ENCODE data around the gene VWA7.

The VWA7 gene

GRCh38 chr6:31776485-31776988 lies 591 bp downstream of the VWA7 start:
- DNase-seq: no peak

DNA sequence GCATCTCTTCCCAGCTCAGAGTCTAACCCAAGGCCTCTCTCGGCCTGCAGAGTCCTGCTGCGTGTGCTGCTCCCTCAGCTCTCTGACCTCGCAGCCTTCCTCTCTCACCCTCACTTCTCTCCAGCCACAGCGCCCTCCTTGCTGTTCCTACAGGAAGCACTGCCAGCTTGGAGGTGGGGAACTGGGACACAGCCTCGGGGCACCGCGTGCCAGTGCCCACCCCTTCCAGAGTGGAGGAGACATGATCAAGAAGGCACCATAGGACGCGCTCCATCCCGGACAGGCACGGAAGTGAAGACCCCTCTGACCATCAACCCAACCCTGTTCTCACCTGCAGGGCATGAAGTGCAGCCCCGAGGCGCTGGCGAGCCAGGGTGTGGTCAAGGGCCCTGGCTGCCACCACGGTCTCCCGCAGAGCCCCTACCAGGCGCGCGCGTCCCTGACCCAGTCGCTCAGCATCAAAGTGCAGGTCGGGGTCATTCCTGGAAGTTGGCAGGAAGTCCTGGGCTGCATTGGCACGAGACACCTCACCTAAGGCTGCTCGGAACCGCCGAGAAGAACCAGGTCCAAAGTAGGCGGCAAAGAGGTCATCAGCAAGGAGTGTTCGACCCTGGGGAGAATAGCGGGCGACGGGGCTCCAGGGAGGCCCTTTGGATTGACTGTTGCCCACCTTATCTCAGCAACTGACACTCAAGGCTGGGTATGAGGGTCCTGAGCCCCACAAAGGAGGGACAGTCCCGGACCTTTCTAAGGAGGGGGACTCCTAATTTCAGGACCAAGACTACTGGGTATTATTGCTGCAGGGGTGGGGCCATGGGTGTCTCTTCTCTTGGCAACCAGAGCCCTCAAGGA lies 1.3 kb downstream of the VWA7 start:
- DNase-seq: no peak

DNA sequence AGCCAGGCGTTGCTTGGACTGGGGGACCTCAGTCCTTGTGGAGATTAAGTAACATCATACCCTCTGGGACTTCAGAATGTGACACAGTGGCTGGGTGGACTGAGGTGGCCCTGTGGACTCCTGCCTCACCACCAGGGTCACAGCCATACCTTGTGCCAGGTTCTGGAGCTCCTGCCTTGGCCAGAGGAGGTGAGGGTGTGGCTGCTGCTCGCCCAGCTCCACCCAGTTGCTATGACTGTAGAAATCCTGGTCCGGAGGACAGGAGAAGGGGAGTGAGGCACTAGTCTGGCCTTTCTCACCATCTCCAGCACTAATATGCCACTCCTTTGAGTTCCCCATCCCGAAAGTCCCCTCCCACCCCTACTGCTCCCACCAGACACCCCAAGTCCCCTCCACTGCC lies 1.9 kb downstream of the VWA7 start:
- DNase-seq: no peak

DNA sequence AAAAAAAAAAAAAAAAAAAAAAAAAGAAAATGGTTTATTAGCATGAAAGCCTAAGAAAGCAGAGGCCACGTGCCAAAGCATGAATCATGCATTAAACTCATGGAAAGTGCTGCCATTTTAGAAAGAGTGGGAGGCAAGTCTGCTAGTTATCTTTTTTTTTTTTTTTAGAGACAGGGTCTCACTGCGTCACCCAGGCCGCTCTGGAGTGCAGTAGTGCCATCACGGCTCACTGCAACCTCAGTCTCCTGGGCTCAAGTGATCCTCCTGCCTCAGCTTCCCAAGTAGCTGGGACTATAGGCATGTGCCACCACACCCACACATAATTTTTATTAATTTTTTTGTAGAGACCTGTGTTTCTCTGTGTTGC lies 5.2 kb downstream of the VWA7 start:
- no peak for DNase-seq

- DNase-seq: no peak
Measured at GRCh38 chr6:31770860-31771259, 6.3 kb downstream of the VWA7 start.

GRCh38 chr6:31769684-31770371 lies 7.3 kb downstream of the VWA7 start:
- DNase-seq: peak; percentile 67

GRCh38 chr6:31768363-31769257 lies 8.5 kb downstream of the VWA7 start:
- no peak for DNase-seq

GRCh38 chr6:31767096-31767645 lies 10.0 kb downstream of the VWA7 start:
- DNase-seq: no peak

DNA sequence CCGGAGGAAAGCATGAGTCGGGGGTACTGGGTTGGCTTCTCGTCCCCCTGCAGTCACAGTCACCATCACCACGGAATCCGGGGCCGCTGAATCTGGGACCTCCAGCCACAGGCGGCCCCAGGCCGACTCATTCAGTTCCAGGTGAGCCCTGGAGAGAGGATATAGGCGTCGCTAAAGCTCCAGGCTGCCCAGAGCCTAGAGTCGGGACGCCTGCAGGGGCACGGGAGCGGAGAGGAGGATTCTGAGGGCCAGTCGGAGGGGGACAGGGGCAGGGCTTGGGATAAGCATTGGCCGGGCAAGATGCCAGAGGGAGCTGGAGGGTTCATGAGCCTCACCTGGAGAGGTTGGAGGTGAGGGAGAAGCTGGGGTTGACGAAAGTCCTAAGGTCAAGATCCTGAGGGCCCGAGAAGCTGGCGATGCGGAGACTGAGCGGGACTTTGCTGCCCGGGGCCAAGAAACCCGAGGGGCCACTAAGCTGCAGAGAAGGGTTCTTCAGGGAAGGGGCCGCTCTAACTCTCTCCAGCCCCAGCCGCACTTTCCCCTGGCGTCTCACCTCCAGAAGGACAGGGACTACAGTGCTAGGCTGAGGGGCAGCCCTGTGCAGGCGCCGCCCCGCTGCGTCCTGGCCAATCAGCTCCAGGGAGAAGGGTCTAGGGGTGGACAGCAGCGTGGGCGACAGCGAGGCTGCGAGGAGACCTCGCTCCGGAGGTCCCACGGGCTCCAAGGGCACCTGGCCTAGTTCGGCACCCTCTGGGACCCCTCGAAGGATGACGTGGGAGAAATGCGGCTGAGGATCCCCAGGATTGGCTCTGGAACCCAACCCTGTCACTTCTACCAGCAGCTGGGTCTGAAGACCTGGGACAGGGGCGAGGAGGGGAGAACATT lies 11.0 kb downstream of the VWA7 start:
- DNase-seq: no peak

GRCh38 chr6:31765559-31765909 lies 11.6 kb downstream of the VWA7 start:
- DNase-seq: no peak

GRCh38 chr6:31764198-31764597 lies 12.9 kb downstream of the VWA7 start:
- no peak for DNase-seq

DNA sequence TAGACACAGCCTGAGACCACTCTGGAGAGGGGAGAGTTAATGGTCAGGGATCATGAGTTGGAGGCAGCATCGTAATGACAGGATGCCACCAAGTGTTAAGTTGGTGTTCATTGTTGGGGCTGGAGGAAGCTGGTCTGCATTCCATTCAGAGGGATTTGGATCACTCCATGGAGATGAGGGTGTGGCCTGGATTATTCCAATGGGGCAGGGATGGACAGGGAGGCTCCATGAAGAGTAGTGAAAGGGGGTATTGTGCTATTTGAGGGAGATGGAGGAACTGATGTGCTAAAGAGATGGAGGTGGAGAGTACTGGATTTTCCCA lies 13.5 kb downstream of the VWA7 start:
- no peak for DNase-seq

DNA sequence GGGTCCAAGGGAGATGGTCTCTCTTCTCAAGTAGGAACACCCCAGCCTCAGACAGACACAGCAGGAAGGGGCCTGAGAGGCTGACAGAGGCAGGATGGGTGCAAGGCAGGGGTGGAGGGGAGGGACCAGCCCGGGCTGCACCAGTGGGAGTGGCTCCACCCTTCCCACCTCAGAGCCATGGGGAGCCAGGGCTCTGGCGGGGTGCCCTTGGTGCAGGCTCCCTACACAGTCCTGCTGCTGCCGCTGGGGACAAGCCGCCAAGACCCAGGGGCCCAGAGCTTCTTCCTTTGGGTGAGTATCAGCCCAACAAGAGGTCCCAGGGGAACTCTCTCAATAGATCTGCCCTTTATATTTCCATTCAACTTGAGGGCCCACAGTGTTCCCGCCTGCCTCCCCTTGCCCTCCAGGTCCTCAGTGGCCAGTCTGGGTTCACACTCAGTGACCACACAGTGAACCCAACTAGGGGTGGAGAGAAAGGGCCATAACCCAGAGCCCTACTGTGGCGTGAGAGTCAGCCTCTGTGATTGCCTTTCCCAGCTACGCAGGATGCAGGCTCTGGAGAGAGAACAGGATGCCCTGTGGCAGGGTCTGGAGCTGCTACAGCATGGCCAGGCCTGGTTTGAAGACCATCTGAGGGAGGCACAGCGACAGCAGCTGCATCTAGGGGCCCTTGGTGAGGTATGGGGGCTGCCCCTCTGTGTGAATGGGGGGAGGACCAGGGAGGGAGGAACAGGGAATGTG lies 14.1 kb downstream of the VWA7 start:
- no peak for DNase-seq

DNA sequence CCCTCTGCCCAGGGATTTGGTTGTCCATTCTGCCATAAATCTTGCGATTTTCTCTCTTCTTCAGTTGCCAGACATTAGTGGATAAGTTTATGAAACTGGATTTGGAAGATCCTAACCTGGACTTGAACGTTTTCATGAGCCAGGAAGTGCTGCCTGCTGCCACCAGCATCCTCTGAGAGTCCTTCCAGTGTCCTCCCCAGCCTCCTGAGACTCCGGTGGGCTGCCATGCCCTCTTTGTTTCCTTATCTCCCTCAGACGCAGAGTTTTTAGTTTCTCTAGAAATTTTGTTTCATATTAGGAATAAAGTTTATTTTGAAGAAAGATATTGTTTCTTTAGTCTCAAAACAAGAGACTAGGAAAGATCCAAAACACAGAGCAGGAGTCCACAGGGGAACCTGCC lies 14.8 kb downstream of the VWA7 start, which contains the start of gene SAPCD1:
SAPCD1 (plus strand) TSS at position 301 of the 400 bp plus-strand sequence. CDS start 399 bp downstream, outside the sequence.
- DNase-seq: no peak

- no peak for DNase-seq
Measured at GRCh38 chr6:31761343-31761742, 15.8 kb downstream of the VWA7 start.

DNA sequence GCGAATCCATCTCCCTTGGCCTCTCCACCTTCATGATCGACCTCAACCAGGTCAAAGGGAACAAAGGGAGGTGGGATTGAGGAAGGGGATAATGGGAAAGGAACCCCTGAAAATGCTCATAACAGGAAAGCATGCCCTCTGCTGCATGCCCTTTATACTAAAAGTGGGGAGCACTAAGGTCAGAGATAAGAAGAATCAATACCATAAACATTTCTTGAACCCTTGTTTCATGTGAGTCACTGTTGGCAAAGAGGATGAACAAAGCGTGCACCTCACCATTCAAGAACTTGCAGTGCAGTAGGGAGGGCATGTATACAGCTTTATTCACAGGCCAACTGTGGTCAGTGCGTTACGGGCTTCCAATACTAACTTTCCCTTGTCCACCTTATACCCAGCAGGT lies 16.3 kb downstream of the VWA7 start:
- DNase-seq: no peak

- no peak for DNase-seq
Measured at GRCh38 chr6:31758281-31758680, 18.8 kb downstream of the VWA7 start.

DNA sequence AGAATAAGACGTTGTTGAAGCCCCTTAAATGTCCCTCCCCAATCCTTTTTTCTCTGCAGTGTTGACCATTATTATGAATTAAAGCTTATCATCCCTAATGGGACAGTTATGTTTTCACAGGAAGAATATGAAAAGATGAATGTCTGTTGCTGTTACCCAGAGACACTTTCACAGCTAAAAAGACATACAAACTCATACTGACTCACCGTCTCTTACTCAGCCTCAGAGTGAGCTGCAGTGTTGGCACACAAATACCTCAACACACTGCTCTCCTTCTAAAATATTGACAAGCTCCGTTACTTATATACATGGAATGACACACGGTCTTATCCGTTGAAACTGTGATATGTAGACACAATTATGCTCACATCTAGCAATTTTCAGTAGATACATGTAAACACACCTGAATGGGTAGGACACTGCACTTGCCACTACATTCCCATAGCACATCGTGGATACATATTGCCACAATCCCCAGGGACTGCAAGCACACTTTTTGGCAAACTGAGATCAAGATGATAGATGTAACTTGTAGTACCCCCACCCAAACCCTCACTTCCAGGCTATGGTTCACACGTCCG lies 24.3 kb downstream of the VWA7 start:
- DNase-seq: no peak

DNA sequence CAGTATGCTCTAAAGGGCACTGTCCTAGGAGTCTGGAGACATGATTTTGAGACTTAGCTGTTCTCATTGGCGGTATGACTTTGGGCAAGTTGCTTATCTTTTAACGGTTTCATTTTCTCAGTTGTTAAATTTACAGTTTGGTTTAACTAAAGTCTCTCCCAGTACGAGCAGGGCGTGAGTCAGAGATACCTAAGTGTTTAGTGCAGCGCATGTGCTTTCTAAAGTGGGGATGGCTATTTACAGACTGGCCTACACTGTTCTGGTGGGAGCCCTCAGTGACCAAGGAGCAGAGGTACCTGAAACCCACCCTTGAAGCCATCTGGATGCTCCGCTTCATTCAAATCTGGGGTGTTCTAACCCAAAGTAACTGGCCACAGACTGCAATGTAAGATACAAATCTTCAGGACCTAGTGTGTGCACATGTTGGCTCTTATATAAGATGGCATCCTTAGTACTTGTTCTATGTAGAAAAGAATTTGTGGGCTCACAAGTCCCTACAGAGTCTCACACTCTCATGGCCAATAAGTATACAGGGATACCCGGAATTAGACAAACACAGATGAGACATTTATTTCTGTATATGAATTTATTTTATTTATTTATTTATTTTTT lies 26.6 kb downstream of the VWA7 start:
- no peak for DNase-seq

GRCh38 chr6:31749301-31750036 lies 27.7 kb downstream of the VWA7 start:
- DNase-seq: no peak
